WTC11 (cell line): ENCODE measurements around the gene UNC13C.

Experiments used
- PRDM15 ChIP-seq: sonication (generic); formaldehyde crosslinking; IDR thresholded peaks from 2 replicates; pipeline ENCODE4 v1.8.0; 2022; ENCODE audit warnings: missing genetic modification reagents
- TCF7 ChIP-seq: sonication (generic); formaldehyde crosslinking; IDR thresholded peaks from 2 replicates; pipeline ENCODE4 v1.8.0; 2022; ENCODE audit warnings: mild to moderate bottlenecking, low read depth, missing genetic modification reagents, moderate library complexity
- ZNF138 ChIP-seq: sonication (generic); formaldehyde crosslinking; conservative IDR thresholded peaks from 2 replicates; pipeline ENCODE4 v1.8.1; 2022; ENCODE audit warnings: mild to moderate bottlenecking, moderate library complexity, missing genetic modification reagents
- ZNF423 ChIP-seq: fragments of 250-450 bp; sonication (Bioruptor Pico); IDR thresholded peaks from 2 replicates; pipeline ENCODE4 v2.1.2; 2022; ENCODE audit warnings: mild to moderate bottlenecking, moderate library complexity
- TF ChIP-seq, protein P1 (sequence below): fragments of 200-600 bp; IDR thresholded peaks from 2 replicates; pipeline ENCODE4 v1.8.0; 2022; ENCODE audit warnings: antibody characterized with exemption
- TF ChIP-seq, protein P2 (sequence below): sonication (generic); formaldehyde crosslinking; IDR thresholded peaks from 2 replicates; pipeline ENCODE4 v1.8.0; 2022; ENCODE audit warnings: mild to moderate bottlenecking, missing genetic modification reagents

GRCh38 chr15:53980021-53980420 lies 1.8 kb downstream of the UNC13C start:
- TF ChIP-seq, protein P1, sequence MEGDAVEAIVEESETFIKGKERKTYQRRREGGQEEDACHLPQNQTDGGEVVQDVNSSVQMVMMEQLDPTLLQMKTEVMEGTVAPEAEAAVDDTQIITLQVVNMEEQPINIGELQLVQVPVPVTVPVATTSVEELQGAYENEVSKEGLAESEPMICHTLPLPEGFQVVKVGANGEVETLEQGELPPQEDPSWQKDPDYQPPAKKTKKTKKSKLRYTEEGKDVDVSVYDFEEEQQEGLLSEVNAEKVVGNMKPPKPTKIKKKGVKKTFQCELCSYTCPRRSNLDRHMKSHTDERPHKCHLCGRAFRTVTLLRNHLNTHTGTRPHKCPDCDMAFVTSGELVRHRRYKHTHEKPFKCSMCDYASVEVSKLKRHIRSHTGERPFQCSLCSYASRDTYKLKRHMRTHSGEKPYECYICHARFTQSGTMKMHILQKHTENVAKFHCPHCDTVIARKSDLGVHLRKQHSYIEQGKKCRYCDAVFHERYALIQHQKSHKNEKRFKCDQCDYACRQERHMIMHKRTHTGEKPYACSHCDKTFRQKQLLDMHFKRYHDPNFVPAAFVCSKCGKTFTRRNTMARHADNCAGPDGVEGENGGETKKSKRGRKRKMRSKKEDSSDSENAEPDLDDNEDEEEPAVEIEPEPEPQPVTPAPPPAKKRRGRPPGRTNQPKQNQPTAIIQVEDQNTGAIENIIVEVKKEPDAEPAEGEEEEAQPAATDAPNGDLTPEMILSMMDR: no peak
- TF ChIP-seq TCF7 (CRISPR knock-in tag) (no peak), ZNF423 (CRISPR knock-in tag) (no peak), PRDM15 (CRISPR knock-in tag) (no peak), ZNF138 (CRISPR knock-in tag) (no peak)
- TF ChIP-seq, protein P2, sequence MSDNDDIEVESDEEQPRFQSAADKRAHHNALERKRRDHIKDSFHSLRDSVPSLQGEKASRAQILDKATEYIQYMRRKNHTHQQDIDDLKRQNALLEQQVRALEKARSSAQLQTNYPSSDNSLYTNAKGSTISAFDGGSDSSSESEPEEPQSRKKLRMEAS (CRISPR knock-in tag): no peak
